K562 (cell line): Measurements from ENCODE around the gene CACNA1C.

ENCODE experiments used
- EP300 ChIP-seq: IDR thresholded peaks from 2 replicates; pipeline ENCODE4 v1.6.1; 2012; ENCODE audit warnings: low read length, improper control_type of control experiment
- GATAD2A ChIP-seq: fragments of 450-650 bp; IDR thresholded peaks from 2 replicates; pipeline ENCODE4 v1.6.1; 2017
- JUND ChIP-seq, 2 experiments: IDR thresholded peaks; 2 replicates in 1 of 2; 3 replicates in 1 of 2; pipeline ENCODE4 v1.6.1; 2011; ENCODE audit warnings: borderline replicate concordance in 2 of 2, low read depth in 2 of 2, low read length in 2 of 2, improper control_type of control experiment in 1 of 2, missing biosample characterization in 1 of 2, missing genetic modification characterization in 1 of 2, missing genetic modification reagents in 1 of 2
- PBX2 ChIP-seq, 2 experiments: IDR thresholded peaks in 1 of 2; conservative IDR thresholded peaks in 1 of 2; 2 replicates each; pipeline ENCODE4 v1.6.1; 2016; ENCODE audit warnings: low read depth in 2 of 2, mild to moderate bottlenecking in 1 of 2, missing compliant biosample characterization in 1 of 2, missing genetic modification characterization in 1 of 2, moderate library complexity in 1 of 2
- REST ChIP-seq, 2 experiments: fragments of 450-650 bp; formaldehyde crosslinking in 1 of 2; IDR thresholded peaks; 2 replicates each; pipeline versions ENCODE4 v1.4.0 to v1.6.1; 2014 to 2020; ENCODE audit warnings: mild to moderate bottlenecking in 2 of 2, borderline replicate concordance in 1 of 2, low read depth in 1 of 2
- SAFB2 ChIP-seq: fragments of 200-400 bp; formaldehyde crosslinking; IDR thresholded peaks from 2 replicates; pipeline ENCODE4 v1.6.1; 2018; ENCODE audit warnings: borderline replicate concordance, low read length, low read depth, moderate library complexity; ENCODE audit not compliant: severe bottlenecking
- ZNF224 ChIP-seq: sonication (generic); formaldehyde crosslinking; IDR thresholded peaks from 2 replicates; pipeline ENCODE4 v1.8.0; 2022; ENCODE audit warnings: mild to moderate bottlenecking, missing genetic modification reagents
- TF ChIP-seq, protein P1 (sequence below), 3 experiments: IDR thresholded peaks in 2 of 3; conservative IDR thresholded peaks in 1 of 3; 2 replicates each; pipeline ENCODE4 v1.5.1; 2011 to 2012; ENCODE audit warnings: low read length in 3 of 3, mild to moderate bottlenecking in 3 of 3, control low read depth in 2 of 3, improper control_type of control experiment in 1 of 3, inconsistent platforms in 1 of 3, low read depth in 1 of 3, mixed read lengths in 1 of 3, moderate library complexity in 1 of 3; ENCODE audit not compliant: insufficient read depth in 2 of 3

DNA sequence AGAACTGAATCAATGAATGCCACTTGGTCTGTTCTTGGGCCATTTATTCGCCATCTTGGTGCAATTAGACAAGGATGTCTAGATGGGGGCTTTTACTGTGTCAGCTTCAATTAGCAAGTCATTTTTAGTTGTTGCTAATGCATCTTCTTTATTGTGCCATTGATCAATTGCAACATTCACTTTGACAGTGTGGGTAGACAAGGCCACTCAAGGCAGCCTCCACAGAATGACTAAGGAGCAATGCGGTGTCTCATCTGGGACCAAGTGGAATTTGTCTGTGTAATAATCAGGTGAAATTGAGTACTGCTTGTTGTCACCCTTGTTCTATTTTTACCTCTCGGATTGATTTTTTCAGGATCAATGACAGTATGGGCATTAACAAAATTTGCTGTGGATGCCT lies 275.9 kb downstream of the CACNA1C start:
- no peak for TF ChIP-seq REST (IDR thresholded peaks at IDR 0.05; ENCODE audit: borderline replicate concordance)
- TF ChIP-seq REST (CRISPR knock-in tag; IDR thresholded peaks at IDR 0.05; ENCODE audit: low read depth), result no peak
- no peak for TF ChIP-seq EP300
- TF ChIP-seq SAFB2, result no peak
- TF ChIP-seq PBX2 (CRISPR knock-in tag; IDR thresholded peaks at IDR 0.05; ENCODE audit: low read depth), result no peak
- no peak for TF ChIP-seq PBX2 (tag; conservative IDR thresholded peaks at IDR 0.05; ENCODE audit: low read depth)
- no peak for TF ChIP-seq GATAD2A
- no peak for TF ChIP-seq JUND (IDR thresholded peaks at IDR 0.05; ENCODE audit: borderline replicate concordance, low read depth, low read length)
- no peak for TF ChIP-seq JUND (tag; IDR thresholded peaks at IDR 0.05; ENCODE audit: borderline replicate concordance, low read depth, low read length)
- TF ChIP-seq, protein P1, sequence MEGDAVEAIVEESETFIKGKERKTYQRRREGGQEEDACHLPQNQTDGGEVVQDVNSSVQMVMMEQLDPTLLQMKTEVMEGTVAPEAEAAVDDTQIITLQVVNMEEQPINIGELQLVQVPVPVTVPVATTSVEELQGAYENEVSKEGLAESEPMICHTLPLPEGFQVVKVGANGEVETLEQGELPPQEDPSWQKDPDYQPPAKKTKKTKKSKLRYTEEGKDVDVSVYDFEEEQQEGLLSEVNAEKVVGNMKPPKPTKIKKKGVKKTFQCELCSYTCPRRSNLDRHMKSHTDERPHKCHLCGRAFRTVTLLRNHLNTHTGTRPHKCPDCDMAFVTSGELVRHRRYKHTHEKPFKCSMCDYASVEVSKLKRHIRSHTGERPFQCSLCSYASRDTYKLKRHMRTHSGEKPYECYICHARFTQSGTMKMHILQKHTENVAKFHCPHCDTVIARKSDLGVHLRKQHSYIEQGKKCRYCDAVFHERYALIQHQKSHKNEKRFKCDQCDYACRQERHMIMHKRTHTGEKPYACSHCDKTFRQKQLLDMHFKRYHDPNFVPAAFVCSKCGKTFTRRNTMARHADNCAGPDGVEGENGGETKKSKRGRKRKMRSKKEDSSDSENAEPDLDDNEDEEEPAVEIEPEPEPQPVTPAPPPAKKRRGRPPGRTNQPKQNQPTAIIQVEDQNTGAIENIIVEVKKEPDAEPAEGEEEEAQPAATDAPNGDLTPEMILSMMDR (IDR thresholded peaks at IDR 0.05 in 2 of 3, conservative IDR thresholded peaks at IDR 0.05 in 1 of 3; ENCODE audit: insufficient read depth in 2 of 3, low read depth in 1 of 3, low read length in 3 of 3), result no peak
- TF ChIP-seq ZNF224 (CRISPR knock-in tag), result no peak
